ENCODE results near the gene LAMTOR2.

- TF ChIP-seq EZH2 (IDR thresholded peaks at IDR 0.05; ENCODE audit: insufficient read depth, low read length), result no peak
- TF ChIP-seq, protein P1, sequence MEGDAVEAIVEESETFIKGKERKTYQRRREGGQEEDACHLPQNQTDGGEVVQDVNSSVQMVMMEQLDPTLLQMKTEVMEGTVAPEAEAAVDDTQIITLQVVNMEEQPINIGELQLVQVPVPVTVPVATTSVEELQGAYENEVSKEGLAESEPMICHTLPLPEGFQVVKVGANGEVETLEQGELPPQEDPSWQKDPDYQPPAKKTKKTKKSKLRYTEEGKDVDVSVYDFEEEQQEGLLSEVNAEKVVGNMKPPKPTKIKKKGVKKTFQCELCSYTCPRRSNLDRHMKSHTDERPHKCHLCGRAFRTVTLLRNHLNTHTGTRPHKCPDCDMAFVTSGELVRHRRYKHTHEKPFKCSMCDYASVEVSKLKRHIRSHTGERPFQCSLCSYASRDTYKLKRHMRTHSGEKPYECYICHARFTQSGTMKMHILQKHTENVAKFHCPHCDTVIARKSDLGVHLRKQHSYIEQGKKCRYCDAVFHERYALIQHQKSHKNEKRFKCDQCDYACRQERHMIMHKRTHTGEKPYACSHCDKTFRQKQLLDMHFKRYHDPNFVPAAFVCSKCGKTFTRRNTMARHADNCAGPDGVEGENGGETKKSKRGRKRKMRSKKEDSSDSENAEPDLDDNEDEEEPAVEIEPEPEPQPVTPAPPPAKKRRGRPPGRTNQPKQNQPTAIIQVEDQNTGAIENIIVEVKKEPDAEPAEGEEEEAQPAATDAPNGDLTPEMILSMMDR (IDR thresholded peaks at IDR 0.05; ENCODE audit: insufficient read depth, low read depth, low read length), result no peak
Observed at GRCh38 chr1:156045076-156045475, 9.5 kb upstream of the LAMTOR2 start.
